ENCODE results near the gene NUAK1. TPM values are rescaled to one million over a fixed set of nuclear protein-coding genes. Genes with fewer than 3 reads are reported as not detected.

Gene NUAK1
- total RNA-seq, 4 donors from 2014 or later: 22.6 to 44.3 (median 38.4) TPM

DNA sequence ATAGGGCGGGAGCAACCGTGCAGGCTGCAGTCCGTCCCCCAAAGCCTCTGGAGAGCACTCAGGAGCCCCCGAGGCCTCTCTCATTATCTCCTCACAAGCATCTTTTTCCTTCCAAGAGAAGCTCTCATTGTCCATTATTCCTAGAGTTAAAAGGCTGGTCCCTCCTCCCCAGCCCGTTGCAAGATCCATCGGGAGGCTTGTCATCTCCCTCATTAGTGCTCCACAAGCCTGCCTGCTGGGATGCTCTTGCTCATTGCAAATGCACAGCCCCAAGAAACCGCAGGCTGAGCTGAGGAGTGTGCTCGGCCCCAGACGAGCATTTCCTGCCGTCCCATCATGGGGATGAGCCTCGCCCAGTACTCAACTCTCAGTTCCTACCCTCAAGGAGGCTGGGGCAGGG is 23.3 kb downstream of the NUAK1 start:
- WGBS: 67% methylated on average over 11 of the region's 11 CpGs
- H3K27ac ChIP-seq: no peak overlapping the region
- no peak overlapping the region for H3K4me3 ChIP-seq
- no peaks in the 10 kb centered on the region for H3K9me3 ChIP-seq
- no peak for DNase-seq (ENCODE audit: low spot score in 2 of 2)
- no peaks in the 10 kb centered on the region for H3K27me3 ChIP-seq
- TF ChIP-seq EP300 (IDR thresholded peaks at IDR 0.05): no peak
- TF ChIP-seq POLR2AphosphoS5 (IDR thresholded peaks at IDR 0.05): no peak
- TF ChIP-seq, protein P1, sequence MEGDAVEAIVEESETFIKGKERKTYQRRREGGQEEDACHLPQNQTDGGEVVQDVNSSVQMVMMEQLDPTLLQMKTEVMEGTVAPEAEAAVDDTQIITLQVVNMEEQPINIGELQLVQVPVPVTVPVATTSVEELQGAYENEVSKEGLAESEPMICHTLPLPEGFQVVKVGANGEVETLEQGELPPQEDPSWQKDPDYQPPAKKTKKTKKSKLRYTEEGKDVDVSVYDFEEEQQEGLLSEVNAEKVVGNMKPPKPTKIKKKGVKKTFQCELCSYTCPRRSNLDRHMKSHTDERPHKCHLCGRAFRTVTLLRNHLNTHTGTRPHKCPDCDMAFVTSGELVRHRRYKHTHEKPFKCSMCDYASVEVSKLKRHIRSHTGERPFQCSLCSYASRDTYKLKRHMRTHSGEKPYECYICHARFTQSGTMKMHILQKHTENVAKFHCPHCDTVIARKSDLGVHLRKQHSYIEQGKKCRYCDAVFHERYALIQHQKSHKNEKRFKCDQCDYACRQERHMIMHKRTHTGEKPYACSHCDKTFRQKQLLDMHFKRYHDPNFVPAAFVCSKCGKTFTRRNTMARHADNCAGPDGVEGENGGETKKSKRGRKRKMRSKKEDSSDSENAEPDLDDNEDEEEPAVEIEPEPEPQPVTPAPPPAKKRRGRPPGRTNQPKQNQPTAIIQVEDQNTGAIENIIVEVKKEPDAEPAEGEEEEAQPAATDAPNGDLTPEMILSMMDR (IDR thresholded peaks at IDR 0.05): no peak
- no peak for TF ChIP-seq POLR2A (IDR thresholded peaks at IDR 0.05)
- peaks cover 83% of the 10 kb centered on the region for H3K4me1 ChIP-seq
- no peaks in the 10 kb centered on the region for H3K36me3 ChIP-seq

DNA sequence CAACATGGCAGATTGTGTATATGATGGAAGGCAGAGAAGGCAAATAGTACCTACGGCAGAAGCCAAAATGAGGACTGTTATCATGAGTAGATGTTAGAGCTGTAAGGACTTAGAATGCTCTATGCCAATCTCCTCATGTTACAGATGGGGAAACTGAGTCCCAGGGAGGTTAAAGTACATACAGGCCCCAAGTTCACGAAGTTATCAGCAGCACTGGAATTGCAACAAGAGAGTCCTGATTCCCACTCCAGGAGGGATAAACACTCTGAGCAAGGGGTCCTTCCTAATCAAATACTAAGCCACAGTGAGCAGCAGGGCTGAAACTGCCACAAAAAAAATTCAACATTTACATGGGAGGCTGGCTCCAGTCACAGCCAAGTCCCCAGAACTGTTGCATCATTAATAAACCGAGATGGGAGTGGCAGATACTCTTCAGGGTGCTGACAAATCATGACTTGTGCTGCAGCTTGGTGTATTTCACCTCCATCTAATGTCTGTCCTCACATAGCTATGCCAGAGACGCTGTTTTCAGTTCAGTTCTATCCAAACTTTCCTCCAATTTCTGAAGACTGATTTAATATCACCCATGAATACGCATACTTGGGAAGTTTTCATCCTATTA is 24.2 kb downstream of the NUAK1 start:
- Histone ChIP-seq H3K9me3 (no peaks in the 10 kb centered on the region), H3K36me3 (no peaks in the 10 kb centered on the region), H3K4me1 (peaks cover 86% of the 10 kb centered on the region), H3K4me3 (no peak overlapping the region), H3K27me3 (no peaks in the 10 kb centered on the region), H3K27ac (peak overlapping the region; percentile 84)
- DNase-seq (ENCODE audit: low spot score in 2 of 2): no peak
- WGBS: 44% methylated on average over 5 of the region's 5 CpGs
- no peak for TF ChIP-seq POLR2A (IDR thresholded peaks at IDR 0.05)
- TF ChIP-seq POLR2AphosphoS5 (IDR thresholded peaks at IDR 0.05): no peak
- TF ChIP-seq, protein P1 (IDR thresholded peaks at IDR 0.05): no peak
- no peak for TF ChIP-seq EP300 (IDR thresholded peaks at IDR 0.05)

DNA sequence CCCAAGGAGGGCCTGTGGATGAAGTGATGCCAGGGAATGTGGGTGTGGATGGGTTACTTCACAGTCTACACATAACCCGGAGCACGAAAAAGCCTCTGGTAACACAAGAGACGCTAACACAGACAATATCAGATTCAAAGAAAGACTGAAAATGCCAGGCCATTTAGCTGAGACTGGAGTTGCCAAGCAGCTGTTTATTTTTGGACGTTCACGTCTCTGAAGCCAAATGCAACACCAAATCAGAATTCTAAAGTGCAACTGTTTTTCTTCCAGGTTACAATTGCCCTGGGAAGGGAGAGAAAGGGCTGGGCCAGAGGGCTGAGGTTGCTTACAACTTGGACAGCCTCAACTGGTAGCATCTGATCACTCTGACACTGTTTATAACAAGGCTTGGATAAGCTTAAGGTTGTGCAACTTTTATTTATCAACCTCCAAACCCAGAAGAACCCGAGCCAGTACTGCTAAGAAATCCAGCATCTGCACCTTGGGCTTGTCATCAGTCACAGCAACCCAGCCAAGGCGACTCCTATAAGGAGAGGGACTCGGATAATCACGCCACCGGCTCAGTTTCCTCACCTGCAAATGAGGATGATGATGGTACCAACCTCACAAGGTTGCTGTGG is 24.8 kb downstream of the NUAK1 start:
- WGBS: 27% methylated on average over 10 of the region's 10 CpGs
- Histone ChIP-seq H3K4me3 (no peak overlapping the region), H3K4me1 (peaks cover 89% of the 10 kb centered on the region), H3K9me3 (no peaks in the 10 kb centered on the region), H3K27ac (peak overlapping the region; percentile 84), H3K27me3 (no peaks in the 10 kb centered on the region), H3K36me3 (no peaks in the 10 kb centered on the region)
- TF ChIP-seq EP300 (IDR thresholded peaks at IDR 0.05) (no peak), POLR2AphosphoS5 (IDR thresholded peaks at IDR 0.05) (peak in 1 of 3 donors; percentile 40)
- DNase-seq (ENCODE audit: low spot score in 2 of 2): no peak

DNA sequence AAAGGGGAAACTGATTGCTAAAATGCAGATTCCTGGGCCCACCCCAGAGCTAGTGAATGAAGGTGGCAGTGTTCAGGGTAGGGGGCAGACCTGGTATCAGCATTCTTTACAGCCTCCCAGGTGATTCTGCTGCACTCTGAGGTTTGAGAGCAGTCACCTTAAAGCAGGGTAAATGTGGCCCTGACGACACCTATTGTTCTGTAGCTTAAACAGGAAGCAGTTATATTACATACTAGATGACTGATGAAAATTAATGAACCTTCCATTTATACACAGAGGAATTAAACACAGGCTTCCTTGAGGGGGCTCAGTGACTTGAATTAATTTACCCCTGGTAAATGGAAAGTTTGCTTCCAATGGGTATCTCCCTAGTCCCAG is 25.3 kb downstream of the NUAK1 start:
- 31% methylated on average over 1 of the region's 1 CpG for WGBS
- peaks cover 89% of the 10 kb centered on the region for H3K4me1 ChIP-seq

DNA sequence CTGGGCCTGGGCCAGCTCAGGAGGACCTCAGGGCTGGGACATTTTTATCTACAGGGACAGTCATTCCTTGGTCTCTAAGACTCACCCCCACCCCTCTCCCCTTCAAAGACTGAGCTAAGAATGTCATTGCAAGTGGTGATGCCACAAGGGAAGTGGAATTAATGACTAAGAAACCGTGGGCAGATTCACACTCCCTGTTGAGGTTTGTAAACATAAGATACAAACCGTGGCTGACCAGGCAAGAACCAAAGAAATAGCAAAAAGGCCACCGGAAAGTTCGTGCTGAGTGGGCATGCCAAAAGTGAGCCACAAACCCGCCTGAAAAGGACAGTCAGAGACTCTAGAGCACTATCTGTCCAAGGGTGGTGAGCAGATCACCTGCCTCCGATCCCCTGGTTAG is 25.7 kb downstream of the NUAK1 start:
- 48% methylated on average over 6 of the region's 6 CpGs for WGBS
- Histone ChIP-seq H3K4me3 (no peak overlapping the region), H3K4me1 (peaks cover 89% of the 10 kb centered on the region), H3K27me3 (no peaks in the 10 kb centered on the region), H3K9me3 (no peaks in the 10 kb centered on the region), H3K36me3 (no peaks in the 10 kb centered on the region), H3K27ac (peak overlapping the region; percentile 84)
- no peak for DNase-seq (ENCODE audit: low spot score in 2 of 2)
- TF ChIP-seq POLR2A (IDR thresholded peaks at IDR 0.05) (no peak), POLR2AphosphoS5 (IDR thresholded peaks at IDR 0.05) (no peak), EP300 (IDR thresholded peaks at IDR 0.05) (no peak)
- TF ChIP-seq, protein P1 (IDR thresholded peaks at IDR 0.05): no peak

More for the DNA sequence above, 25.3 kb downstream of the NUAK1 start:
- peak overlapping the region; percentile 84 for H3K27ac ChIP-seq
- H3K9me3 ChIP-seq: no peaks in the 10 kb centered on the region
- no peak overlapping the region for H3K4me3 ChIP-seq
- no peak for DNase-seq (ENCODE audit: low spot score in 2 of 2)
- H3K36me3 ChIP-seq: no peaks in the 10 kb centered on the region
- H3K27me3 ChIP-seq: no peaks in the 10 kb centered on the region
- TF ChIP-seq, protein P1 (IDR thresholded peaks at IDR 0.05): no peak
- no peak for TF ChIP-seq EP300 (IDR thresholded peaks at IDR 0.05)
- TF ChIP-seq POLR2AphosphoS5 (IDR thresholded peaks at IDR 0.05): no peak
- no peak for TF ChIP-seq POLR2A (IDR thresholded peaks at IDR 0.05)
